GM18511 (cell line): ENCODE results near the gene MLPH.

Experiments
- ATAC-seq: cut with Tn5 transposase; IDR thresholded peaks from one replicate; pipeline ENCODE4 v1.9.1; 2021; ENCODE audit warnings: mild to moderate bottlenecking, moderate library complexity; ENCODE audit not compliant: unreplicated experiment

Gene MLPH

GRCh38 chr2:237497009-237497837 lies 10.2 kb downstream of the MLPH start:
- ATAC-seq, result no peak

GRCh38 chr2:237497838-237498186 lies 10.8 kb downstream of the MLPH start:
- ATAC-seq, result no peak

GRCh38 chr2:237498341-237498740 lies 11.3 kb downstream of the MLPH start:
- ATAC-seq, result no peak

GRCh38 chr2:237500681-237501424 lies 13.8 kb downstream of the MLPH start:
- ATAC-seq, result no peak

- no peak for ATAC-seq
Observed at GRCh38 chr2:237501892-237502513, 15.0 kb downstream of the MLPH start.

GRCh38 chr2:237503201-237503600 lies 16.1 kb downstream of the MLPH start:
- no peak for ATAC-seq

- no peak for ATAC-seq
Observed at GRCh38 chr2:237505188-237505939, 18.3 kb downstream of the MLPH start.

- ATAC-seq, result no peak
Observed at GRCh38 chr2:237507512-237507911, 20.5 kb downstream of the MLPH start.

GRCh38 chr2:237508361-237508760 lies 21.3 kb downstream of the MLPH start:
- ATAC-seq, result no peak

- no peak for ATAC-seq
Observed at GRCh38 chr2:237509151-237509550, 22.1 kb downstream of the MLPH start.

GRCh38 chr2:237509905-237510304 lies 22.9 kb downstream of the MLPH start:
- ATAC-seq, result no peak

- ATAC-seq, result no peak
Observed at GRCh38 chr2:237510502-237511217, 23.6 kb downstream of the MLPH start.

GRCh38 chr2:237511433-237511832 lies 24.4 kb downstream of the MLPH start:
- no peak for ATAC-seq

- ATAC-seq, result no peak
Observed at GRCh38 chr2:237511885-237512405, 24.9 kb downstream of the MLPH start.

- no peak for ATAC-seq
Observed at GRCh38 chr2:237512774-237513466, 25.9 kb downstream of the MLPH start.

- ATAC-seq, result no peak
Observed at GRCh38 chr2:237513693-237514092, 26.6 kb downstream of the MLPH start.

GRCh38 chr2:237514474-237515130 lies 27.6 kb downstream of the MLPH start:
- no peak for ATAC-seq

GRCh38 chr2:237515166-237515565 lies 28.1 kb downstream of the MLPH start:
- ATAC-seq, result no peak

GRCh38 chr2:237515621-237516275 lies 28.7 kb downstream of the MLPH start:
- ATAC-seq, result no peak
